DMS153 (cell line): ENCODE data around the gene MMP14.
A peak's percentile ranks its signal among the peaks of the same experiment; 100 is the strongest.
"Not testable (repeated sequence)": the region's sequence is repeated elsewhere in the genome, so short reads cannot be mapped to it uniquely, and the experiment has no call there.

Source experiments
- DNase-seq: peaks from one replicate; lab custom pipeline; 2025; lab: John Stamatoyannopoulos, UW

Gene MMP14

DNA sequence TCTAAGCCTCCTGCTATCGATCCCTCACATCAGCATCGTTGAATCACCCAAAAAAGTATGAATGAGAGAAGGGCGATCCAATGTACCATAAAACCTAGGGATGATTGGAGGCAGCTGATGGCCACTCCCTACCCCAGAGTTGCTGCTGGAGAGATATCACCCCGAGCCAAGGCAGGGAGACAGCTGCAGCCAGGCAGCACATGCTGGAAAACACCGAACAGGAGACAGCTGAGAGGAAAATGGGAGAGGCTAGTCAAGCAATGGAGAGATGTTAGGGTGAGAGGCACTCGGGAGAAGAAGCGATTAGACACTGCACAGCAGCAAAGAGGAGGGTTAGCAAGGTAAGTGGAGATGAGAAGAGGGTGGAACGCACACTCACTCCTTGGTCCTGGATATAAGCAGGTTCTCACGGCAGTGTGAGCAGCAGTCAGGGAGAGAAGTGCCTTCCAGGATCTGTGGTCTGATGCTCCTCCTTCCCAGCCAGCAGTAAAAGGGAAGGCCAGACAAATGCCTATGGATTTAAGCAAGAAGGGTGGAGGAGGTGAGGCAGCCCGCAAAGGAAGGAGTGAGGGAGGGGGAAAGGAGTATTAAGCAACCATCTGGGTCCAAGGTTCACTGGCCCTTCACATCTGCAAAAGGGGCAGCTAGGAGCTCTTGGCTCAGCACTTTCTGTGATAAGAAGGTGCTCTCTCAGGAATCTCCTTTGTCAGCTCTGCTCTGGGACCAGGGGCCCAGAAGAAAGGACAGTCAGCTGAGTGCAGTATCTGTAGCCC, 21.3 kb upstream of the MMP14 start, which contains the start of gene SLC7A7:
Gene SLC7A7, minus strand, starts transcription at position 495 of the 773 bp plus-strand sequence. CDS start 2,037 bp downstream, outside the sequence.
- DNase-seq = no peak

DNA sequence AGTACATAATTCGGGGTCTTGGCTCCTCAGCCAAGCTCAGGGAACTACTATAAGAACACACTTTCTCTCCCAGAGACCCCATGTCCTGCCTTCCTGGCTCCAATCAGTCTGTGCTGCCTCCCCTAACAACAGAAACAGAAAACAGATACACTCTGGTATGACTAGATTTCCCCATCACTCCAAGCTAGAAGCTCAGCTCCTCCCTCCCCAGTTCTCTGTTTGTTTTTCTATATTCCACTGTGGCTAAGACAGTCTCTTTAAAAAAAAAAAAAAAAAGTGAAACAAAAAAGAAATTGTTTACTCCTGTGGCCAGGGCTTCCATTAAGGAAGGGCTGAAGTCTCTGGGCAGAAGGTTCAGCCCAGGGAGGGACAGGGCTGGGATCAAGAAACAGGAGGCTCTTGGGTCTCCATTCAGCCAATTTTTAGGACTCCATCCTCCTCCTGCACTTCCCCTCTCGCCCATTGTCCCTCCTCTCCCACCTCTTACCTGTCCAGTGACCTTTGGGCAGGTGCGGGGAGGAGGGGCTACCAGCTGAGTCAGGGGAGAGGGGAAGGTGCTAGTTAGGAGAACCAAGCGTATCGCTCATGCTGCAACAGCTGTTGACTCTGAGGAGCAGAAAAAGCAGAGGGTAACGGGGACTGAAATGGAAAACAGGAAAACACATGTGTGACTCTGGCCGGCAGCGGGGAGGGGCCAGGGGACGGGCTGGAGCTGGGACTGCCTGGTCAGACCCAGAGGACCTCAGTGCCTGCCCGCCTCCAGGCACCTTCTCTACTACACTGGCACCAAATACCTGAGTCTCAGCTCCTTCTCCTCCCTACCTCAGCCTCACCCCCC, 17.0 kb upstream of the MMP14 start:
- DNase-seq = no peak

DNA sequence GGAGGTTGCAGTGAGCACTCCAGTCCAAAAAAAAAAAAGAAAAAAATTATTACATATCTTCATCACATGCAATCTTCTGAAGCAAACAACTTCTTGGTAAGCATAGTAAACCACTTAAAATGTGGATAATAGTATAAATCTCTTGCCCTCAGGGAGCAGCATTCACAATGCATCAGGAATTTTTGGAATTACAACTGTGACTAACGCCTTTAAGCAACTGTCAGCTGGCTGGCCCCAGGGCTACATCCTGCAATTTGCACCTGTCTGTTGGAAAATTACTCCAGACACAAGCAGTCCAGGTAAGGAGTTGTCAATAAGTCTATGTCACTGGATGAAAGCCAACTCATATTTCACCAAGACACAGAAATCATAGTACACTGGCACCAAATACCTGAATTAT, 15.7 kb upstream of the MMP14 start:
- no peak for DNase-seq

- DNase-seq = no peak
Observed at GRCh38 chr14:22821193-22822015, 15.0 kb upstream of the MMP14 start.

DNA sequence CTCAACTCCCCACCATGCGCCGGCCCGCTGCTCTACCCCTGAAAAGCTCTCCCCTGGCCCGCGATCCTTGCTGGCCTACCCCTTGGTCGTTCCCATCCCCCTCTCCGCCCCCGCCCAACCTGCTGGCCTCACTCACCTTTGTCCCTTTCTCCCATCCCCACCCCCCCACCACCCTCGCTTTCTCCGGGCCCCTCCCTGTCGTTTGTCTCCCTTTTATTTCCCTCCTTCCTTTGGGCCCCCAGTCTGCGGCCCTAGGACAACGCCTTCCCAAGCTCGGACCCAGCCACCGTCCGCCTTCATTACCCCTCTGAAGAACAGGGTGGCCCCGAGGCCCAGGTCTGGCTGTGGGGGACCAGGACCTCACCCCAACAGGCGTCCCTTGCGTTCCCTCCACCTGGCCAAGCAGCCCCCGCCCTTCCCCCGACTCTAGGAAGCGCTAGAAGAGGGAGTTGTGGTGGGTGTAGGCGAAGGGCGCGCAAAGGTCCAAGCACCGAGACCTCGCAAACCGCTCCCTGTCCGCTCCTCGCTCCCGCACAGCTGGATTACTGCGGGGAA, 14.3 kb upstream of the MMP14 start:
- DNase-seq = no peak

DNA sequence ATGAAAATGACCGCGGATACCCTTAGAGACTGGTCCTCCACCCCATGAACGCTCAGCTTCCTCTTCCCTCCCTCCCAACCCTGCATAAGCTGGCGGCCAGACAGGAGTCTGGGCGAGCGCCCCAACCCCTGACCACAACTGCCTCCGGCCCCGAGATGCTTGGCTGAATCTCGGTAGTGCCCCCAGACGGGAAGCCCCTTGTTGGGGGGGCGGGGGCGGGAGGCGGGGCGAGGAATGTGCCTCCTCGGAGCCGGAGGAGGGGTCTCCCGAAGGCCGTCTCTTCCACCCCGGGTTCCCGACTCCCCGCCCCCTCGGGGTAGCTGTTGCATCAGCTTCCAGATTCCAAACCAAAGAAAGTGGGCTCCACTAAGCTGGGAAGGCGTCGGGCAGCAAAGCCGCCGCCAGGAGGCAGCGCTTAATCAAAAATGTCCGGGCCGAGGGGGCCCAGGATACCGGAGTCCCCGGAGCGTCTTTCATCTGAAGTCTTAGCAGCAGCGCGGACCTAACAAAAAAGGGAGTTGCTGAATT, 13.8 kb upstream of the MMP14 start:
- peak; percentile 28 for DNase-seq

GRCh38 chr14:22824711-22825359, 11.6 kb upstream of the MMP14 start:
- no peak for DNase-seq

DNA sequence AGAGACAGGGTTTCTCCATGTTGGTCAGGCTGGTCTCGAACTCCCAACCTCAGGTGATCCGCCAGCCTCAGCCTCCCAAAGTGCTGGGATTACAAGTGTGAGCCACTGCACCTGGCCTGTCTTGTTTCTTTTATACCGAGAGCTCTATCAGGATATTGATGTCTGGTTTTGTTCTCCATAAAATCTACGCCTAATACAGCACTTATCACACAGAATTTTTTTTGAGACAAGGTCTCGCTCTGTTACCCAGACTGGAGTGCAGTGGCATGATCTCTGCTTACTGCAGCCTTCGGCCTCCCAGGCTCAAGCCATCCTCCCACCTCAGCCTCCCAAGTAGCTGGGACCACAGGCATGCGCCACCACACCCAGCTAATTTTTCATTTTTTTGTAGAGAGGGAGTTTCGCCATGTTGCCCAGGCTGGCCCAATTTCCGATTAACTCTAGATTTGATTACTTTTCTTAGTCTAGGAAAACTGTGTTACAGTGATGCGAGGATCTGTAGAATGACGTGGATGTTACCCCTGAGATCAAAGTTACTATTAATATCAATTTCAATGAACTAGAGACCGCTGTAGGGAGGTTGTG, 7.2 kb upstream of the MMP14 start:
- DNase-seq = not testable (repeated sequence)

GRCh38 chr14:22829661-22830442, 6.5 kb upstream of the MMP14 start, which contains the start of gene MRPL52:
Gene MRPL52, plus strand, starts transcription at chr14:22829887. Its CDS starts 26 bp downstream, at chr14:22829913.
- peak; percentile 75 for DNase-seq

DNA sequence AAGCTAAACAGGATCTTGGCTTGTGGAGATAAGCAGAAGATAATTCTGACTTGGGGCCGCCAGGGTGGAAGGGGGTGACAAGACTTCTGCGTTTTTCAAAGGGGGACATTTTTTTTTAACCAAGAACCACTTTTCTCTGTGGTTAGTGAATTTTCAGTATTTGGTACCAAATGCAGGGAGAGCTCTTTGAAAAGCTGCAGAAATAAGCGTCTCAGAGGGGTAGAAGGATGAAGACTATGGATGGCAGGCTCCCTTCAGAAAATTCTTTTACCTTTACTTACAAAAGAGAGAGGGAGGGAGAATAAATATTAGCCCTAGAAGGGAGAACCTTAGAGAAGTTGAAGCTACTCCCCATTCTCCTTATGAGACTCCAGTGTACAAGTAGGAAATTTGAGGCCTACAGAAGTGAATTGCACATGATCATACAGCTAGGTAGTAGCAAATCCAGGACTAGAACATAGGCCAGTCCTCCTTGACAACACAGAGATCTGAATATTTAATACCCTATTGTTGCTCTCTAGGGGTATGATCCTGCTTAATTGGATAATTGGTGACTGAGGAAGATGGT, 5.9 kb upstream of the MMP14 start:
- no peak for DNase-seq

DNA sequence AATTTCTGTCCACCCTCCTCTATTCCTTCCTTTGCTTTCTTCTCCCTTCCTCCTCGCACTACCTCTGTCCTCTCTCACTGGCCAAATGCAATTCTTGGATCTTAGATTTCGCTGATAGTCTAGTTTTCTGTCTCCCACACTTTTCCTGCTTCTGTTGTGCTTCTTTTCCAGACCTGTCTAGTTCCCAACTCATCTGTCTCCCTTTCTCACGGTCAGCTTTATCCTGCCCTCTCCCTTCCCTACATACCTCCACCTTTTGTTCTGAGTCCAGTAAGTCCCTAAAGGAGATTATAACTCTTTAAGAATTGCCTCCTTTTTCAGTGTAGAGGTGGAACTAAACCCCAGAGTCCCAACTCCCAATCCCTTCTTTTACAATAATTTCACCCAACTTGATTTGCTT, 880 bp upstream of the MMP14 start:
- no peak for DNase-seq

DNA sequence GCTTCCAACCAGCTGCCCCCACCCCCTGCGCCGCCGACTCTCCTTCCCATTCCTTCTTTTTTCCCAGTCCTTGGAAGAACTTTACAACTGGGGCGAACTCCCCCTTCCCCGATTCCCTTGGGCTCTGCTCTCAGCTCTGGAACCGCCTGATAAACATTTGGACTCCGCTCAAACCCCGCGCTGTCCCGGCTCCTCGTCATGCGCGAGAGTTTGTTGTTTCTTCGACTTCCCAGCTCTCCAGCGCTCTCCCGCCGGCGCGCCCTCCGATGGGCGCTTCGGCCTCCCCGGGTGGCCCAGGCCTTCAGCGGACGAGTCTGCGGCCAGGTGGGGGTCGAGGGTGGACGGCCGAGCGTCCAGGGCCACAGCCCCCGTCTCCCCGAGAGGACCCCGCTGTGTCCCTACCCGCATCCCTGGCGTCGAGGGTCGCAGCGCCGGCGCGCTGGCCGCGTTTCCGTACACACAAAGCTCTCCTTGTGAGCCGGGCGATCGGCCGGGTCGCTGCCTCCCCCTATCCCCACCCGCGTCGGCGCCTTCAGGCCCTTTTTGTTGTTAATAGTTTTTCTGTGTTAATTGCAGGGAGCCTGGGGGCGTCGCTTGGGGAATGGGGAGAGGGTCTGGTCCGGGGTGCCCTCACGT, 847 bp downstream of the MMP14 start:
- no peak for DNase-seq

- DNase-seq = no peak
Observed at GRCh38 chr14:22837750-22838538, 1.6 kb downstream of the MMP14 start.

GRCh38 chr14:22838631-22839041, 2.3 kb downstream of the MMP14 start:
- DNase-seq = no peak

- no peak for DNase-seq
Observed at GRCh38 chr14:22839159-22839779, 2.9 kb downstream of the MMP14 start.

DNA sequence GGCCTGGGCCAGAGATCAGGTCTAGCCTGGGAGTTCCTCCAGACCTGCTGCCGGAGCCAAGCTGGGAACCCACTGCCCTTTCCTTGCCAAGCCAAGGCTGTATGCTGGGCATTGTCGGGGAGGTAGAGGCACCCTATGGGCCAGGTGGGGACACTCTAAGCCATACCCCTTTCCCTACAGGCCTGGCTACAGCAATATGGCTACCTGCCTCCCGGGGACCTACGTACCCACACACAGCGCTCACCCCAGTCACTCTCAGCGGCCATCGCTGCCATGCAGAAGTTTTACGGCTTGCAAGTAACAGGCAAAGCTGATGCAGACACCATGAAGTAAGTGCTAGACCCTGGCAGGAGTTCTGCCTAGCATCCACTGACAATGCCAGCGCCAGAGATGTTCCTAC, 4.9 kb downstream of the MMP14 start:
- no peak for DNase-seq

DNA sequence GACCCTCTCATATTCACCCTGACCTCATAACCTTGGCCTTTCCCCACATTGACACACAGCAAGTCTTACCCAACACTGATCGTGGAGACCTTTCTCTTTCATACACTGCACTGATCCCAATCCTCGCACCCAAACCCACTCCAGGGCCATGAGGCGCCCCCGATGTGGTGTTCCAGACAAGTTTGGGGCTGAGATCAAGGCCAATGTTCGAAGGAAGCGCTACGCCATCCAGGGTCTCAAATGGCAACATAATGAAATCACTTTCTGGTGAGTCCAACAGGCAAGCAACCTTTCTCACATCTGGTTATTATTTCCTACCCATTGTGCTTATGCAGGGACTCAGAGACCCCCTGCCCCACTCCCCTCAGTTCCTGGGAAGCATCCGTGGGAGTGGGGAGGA, 5.4 kb downstream of the MMP14 start:
- DNase-seq = no peak
